K562 (cell line): Measurements from ENCODE around the gene C22orf39. TPM values are rescaled to one million over a fixed set of nuclear protein-coding genes. Genes with fewer than 3 reads are reported as not detected.

Experiments
- BACH1 ChIP-seq: fragments of 200-800 bp; sonication (Bioruptor generic); IDR thresholded peaks from 2 replicates; pipeline ENCODE4 v1.6.1; 2016; ENCODE audit warnings: missing genetic modification characterization, missing compliant biosample characterization
- E2F3 ChIP-seq: fragments of 250-450 bp; sonication (Bioruptor Pico); IDR thresholded peaks from 2 replicates; pipeline ENCODE4 v1.4.0; 2020; ENCODE audit warnings: mild to moderate bottlenecking
- HDGF ChIP-seq: fragments of 450-650 bp; IDR thresholded peaks from 2 replicates; pipeline ENCODE4 v1.6.1; 2016
- HNRNPK ChIP-seq: fragments of 200-400 bp; formaldehyde crosslinking; IDR thresholded peaks from one replicate; pipeline ENCODE4 v1.6.1; 2018; ENCODE audit warnings: mild to moderate bottlenecking, low read depth, low read length; ENCODE audit not compliant: poor library complexity, severe bottlenecking
- MECOM ChIP-seq: fragments of 250-450 bp; sonication (Bioruptor Pico); IDR thresholded peaks from 2 replicates; pipeline ENCODE4 v1.8.0; 2022; ENCODE audit warnings: inconsistent platforms
- MXD1 ChIP-seq: fragments of 250-450 bp; sonication (Bioruptor Pico); IDR thresholded peaks from 2 replicates; pipeline ENCODE4 v1.8.0; 2021; ENCODE audit warnings: borderline replicate concordance, mild to moderate bottlenecking, moderate library complexity; ENCODE audit not compliant: poor library complexity, severe bottlenecking
- NKRF ChIP-seq: fragments of 450-650 bp; IDR thresholded peaks from 2 replicates; pipeline ENCODE4 v1.6.1; 2016; ENCODE audit warnings: borderline replicate concordance
- NR2C2 ChIP-seq, 2 experiments: fragments of 200-800 bp in 1 of 2; sonication (Bioruptor generic) in 1 of 2; sonication (generic) in 1 of 2; formaldehyde crosslinking in 1 of 2; IDR thresholded peaks; 2 replicates each; pipeline versions ENCODE4 v1.6.1 to v1.8.0; 2016 to 2022; ENCODE audit warnings: mild to moderate bottlenecking in 1 of 2, missing compliant biosample characterization in 1 of 2, missing genetic modification characterization in 1 of 2, missing genetic modification reagents in 1 of 2
- RBM39 ChIP-seq: fragments of 200-400 bp; formaldehyde crosslinking; optimal IDR thresholded peaks from 2 replicates; pipeline ENCODE3; 2018; ENCODE audit warnings: low read depth, low read length
- TBP ChIP-seq: optimal IDR thresholded peaks from 2 replicates; pipeline ENCODE3; 2011; ENCODE audit warnings: low read depth, low read length, improper control_type of control experiment
- THRAP3 ChIP-seq: fragments of 450-650 bp; IDR thresholded peaks from 2 replicates; pipeline ENCODE4 v1.6.1; 2016; ENCODE audit warnings: mild to moderate bottlenecking, inconsistent platforms, borderline replicate concordance
- WHSC1 ChIP-seq: IDR thresholded peaks from one replicate; pipeline ENCODE4 v1.6.1; 2012; ENCODE audit warnings: low read length, control low read depth, inconsistent platforms
- ZBTB8A ChIP-seq: fragments of 450-650 bp; IDR thresholded peaks from 2 replicates; pipeline ENCODE4 v1.6.1; 2018; ENCODE audit warnings: mild to moderate bottlenecking, moderate library complexity; ENCODE audit not compliant: partially characterized antibody
- ZC3H8 ChIP-seq: fragments of 450-650 bp; IDR thresholded peaks from 2 replicates; pipeline ENCODE4 v1.6.1; 2017
- ZNF395 ChIP-seq: fragments of 200-800 bp; sonication (Bioruptor generic); IDR thresholded peaks from 2 replicates; pipeline ENCODE4 v1.6.1; 2017; ENCODE audit warnings: missing genetic modification characterization, missing compliant biosample characterization
- polyA plus RNA-seq, 8 experiments: library from polyadenylated mRNA; depleted of rRNA in 4 of 8; stranded (reverse) in 5 of 8; unstranded in 3 of 8; fragments of >200 nt; fragmentation: Nextera tagmentation in 2 of 8; fragmentation: Illumina TruSeq in 1 of 8; extraction: Ambion mirVana in 2 of 8; extraction: Trizol in 1 of 8; gene quantifications; 2 replicates each; pipeline versions ENCODE4 v1.2.1 to v1.2.3, GENCODE V29; 2011 to 2014; ENCODE audit warnings: inconsistent platforms in 1 of 8, missing spikeins in 1 of 8
- total RNA-seq, 7 experiments: library from RNA; depleted of rRNA in 6 of 7; stranded (reverse); fragments of >200 nt in 6 of 7; fragmentation: Illumina TruSeq in 2 of 7; extraction: Trizol in 2 of 7; gene quantifications; 2 replicates each; pipeline versions ENCODE4 v1.2.1 to v1.2.3, GENCODE V29; 2011 to 2021; ENCODE audit warnings: low replicate concordance in 1 of 7
- TF ChIP-seq, protein P1 (sequence below): fragments of 450-650 bp; IDR thresholded peaks from 2 replicates; pipeline ENCODE4 v1.6.1; 2016; ENCODE audit warnings: mild to moderate bottlenecking
- TF ChIP-seq, protein P2 (sequence below): sonication (generic); formaldehyde crosslinking; IDR thresholded peaks from 2 replicates; pipeline ENCODE4 v1.9.0; 2022; ENCODE audit warnings: mild to moderate bottlenecking, missing genetic modification reagents

The C22orf39 gene
- total and polyA plus RNA-seq, 9 of the 15 experiments (the other 6 are each of a cell fraction or from before 2014, with no cell fraction given): 20.4 to 139 (median 66.8) TPM

DNA sequence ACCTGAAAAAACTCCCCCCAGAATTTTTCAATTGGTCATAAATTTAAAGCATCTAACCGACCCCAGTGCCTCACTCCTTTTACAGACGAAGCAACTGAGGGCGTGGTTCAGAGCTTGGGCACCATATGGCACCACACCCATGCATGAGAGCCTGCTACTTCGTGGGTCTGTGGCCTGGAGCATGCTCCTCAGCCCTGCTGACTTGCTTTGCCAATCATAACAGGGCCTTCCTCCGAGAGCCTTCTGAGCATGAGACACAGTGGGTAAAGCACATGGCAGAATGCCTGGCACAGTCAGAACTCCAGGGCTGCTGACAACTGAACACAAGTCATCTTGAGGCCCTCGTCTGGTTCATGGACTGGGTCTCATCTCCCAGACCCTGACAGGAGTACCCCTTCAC lies 49.3 kb downstream of the C22orf39 start (continued):
- TF ChIP-seq, protein P1, sequence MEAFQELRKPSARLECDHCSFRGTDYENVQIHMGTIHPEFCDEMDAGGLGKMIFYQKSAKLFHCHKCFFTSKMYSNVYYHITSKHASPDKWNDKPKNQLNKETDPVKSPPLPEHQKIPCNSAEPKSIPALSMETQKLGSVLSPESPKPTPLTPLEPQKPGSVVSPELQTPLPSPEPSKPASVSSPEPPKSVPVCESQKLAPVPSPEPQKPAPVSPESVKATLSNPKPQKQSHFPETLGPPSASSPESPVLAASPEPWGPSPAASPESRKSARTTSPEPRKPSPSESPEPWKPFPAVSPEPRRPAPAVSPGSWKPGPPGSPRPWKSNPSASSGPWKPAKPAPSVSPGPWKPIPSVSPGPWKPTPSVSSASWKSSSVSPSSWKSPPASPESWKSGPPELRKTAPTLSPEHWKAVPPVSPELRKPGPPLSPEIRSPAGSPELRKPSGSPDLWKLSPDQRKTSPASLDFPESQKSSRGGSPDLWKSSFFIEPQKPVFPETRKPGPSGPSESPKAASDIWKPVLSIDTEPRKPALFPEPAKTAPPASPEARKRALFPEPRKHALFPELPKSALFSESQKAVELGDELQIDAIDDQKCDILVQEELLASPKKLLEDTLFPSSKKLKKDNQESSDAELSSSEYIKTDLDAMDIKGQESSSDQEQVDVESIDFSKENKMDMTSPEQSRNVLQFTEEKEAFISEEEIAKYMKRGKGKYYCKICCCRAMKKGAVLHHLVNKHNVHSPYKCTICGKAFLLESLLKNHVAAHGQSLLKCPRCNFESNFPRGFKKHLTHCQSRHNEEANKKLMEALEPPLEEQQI: no peak
- TF ChIP-seq MXD1 (CRISPR knock-in tag) (peak; percentile 28), HDGF (peak; percentile 18; the same call in 1 of the 2 replicates), ZBTB8A (no peak), THRAP3 (no peak), ZNF395 (CRISPR knock-in tag) (peak; percentile 32; the same call in 1 of the 2 replicates), RBM39 (no peak), ZC3H8 (no peak), E2F3 (CRISPR knock-in tag) (peak; percentile 27; the same call in 1 of the 2 replicates), NR2C2 (CRISPR knock-in tag; IDR thresholded peaks at IDR 0.05) (no peak), NR2C2 (tag; IDR thresholded peaks at IDR 0.05) (no peak), BACH1 (no peak; the same call in 1 of the 2 replicates), TBP (no peak), HNRNPK (no peak), NKRF (no peak), WHSC1 (peak; percentile 99), MECOM (CRISPR knock-in tag) (no peak)
- TF ChIP-seq, protein P2, sequence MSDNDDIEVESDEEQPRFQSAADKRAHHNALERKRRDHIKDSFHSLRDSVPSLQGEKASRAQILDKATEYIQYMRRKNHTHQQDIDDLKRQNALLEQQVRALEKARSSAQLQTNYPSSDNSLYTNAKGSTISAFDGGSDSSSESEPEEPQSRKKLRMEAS: no peak
- TF ChIP-seq, all 486 proteins: peak for 24
